Measurements from ENCODE around the gene FGF2.

FGF2 gene

DNA sequence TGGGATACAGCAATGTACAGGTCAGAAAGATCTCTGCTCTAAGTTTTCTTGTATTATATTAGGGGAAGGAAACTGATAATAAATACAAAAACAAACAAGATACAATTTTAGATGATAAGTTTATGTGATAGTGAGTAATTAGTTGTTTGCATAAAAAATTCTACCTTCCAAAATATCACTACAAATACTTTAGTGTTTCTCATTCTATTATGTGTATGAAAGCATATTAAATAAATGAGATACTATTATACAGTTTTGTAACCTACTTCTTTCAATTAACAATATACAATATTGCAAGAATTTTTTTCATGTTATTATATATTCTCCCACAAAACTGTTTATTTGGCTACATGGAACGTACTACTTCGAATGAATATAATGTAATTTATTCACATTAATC lies 4.2 kb upstream of the FGF2 start:
- H3K27me3 ChIP-seq (ENCODE audit: control insufficient read depth, insufficient read depth, low read length) = no peaks in the 10 kb centered on the region
- TF ChIP-seq CTCF (IDR thresholded peaks at IDR 0.05) = no peak
- no peak overlapping the region for H3K4me3 ChIP-seq (ENCODE audit: low read depth, low read length)
- H3K27ac ChIP-seq = no peak overlapping the region
- H3K79me2 ChIP-seq = no peaks in the 10 kb centered on the region
- H3K4me2 ChIP-seq (ENCODE audit: low read length) = no peak overlapping the region
- no peak overlapping the region for H2AFZ ChIP-seq
- no peaks in the 10 kb centered on the region for H3K36me3 ChIP-seq (ENCODE audit: control insufficient read depth, insufficient read depth, low read length)
- no peak overlapping the region for H3K9ac ChIP-seq
- no peaks in the 10 kb centered on the region for H3K4me1 ChIP-seq
- no peaks in the 10 kb centered on the region for H3K9me3 ChIP-seq (ENCODE audit: control insufficient read depth, low read length)

- Histone ChIP-seq H3K9me3 (ENCODE audit: control insufficient read depth, low read length) (no peaks in the 10 kb centered on the region), H3K27ac (no peak overlapping the region), H3K4me3 (ENCODE audit: low read depth, low read length) (no peak overlapping the region), H3K9ac (no peak overlapping the region), H3K4me1 (no peaks in the 10 kb centered on the region), H2AFZ (no peak overlapping the region), H3K79me2 (no peaks in the 10 kb centered on the region), H3K4me2 (ENCODE audit: low read length) (no peak overlapping the region), H3K36me3 (ENCODE audit: control insufficient read depth, insufficient read depth, low read length) (no peaks in the 10 kb centered on the region), H3K27me3 (ENCODE audit: control insufficient read depth, insufficient read depth, low read length) (no peaks in the 10 kb centered on the region)
- TF ChIP-seq CTCF (IDR thresholded peaks at IDR 0.05) = no peak
These were observed 3.2 kb upstream of the FGF2 start for GRCh38 chr4:122823476-122823875.

DNA sequence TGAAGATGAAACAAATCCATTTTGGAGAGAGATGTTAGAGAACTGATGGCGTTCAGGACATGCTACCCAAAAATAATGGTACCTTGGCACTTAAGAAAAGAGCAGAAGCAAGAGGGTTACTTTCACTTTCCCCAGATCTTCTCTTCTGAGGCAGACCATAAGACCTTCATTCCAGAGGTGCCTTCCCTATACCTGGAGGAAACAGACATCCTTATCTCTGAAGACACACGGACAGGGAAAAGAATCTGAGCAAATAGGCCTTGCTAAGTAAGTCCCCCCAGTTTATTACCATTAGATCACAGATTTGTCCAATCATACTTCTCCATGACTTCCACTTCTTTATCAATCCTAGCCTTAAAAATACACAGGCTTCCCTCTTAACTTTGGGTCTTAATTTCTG lies 2.0 kb upstream of the FGF2 start:
- no peaks in the 10 kb centered on the region for H3K27me3 ChIP-seq (ENCODE audit: control insufficient read depth, insufficient read depth, low read length)
- H3K27ac ChIP-seq = no peak overlapping the region
- no peak overlapping the region for H2AFZ ChIP-seq
- no peaks in the 10 kb centered on the region for H3K4me1 ChIP-seq
- H3K4me3 ChIP-seq (ENCODE audit: low read depth, low read length) = no peak overlapping the region
- no peak overlapping the region for H3K4me2 ChIP-seq (ENCODE audit: low read length)
- H3K79me2 ChIP-seq = no peaks in the 10 kb centered on the region
- no peaks in the 10 kb centered on the region for H3K36me3 ChIP-seq (ENCODE audit: control insufficient read depth, insufficient read depth, low read length)
- no peak for TF ChIP-seq CTCF (IDR thresholded peaks at IDR 0.05)
- no peak overlapping the region for H3K9ac ChIP-seq
- H3K9me3 ChIP-seq (ENCODE audit: control insufficient read depth, low read length) = no peaks in the 10 kb centered on the region

DNA sequence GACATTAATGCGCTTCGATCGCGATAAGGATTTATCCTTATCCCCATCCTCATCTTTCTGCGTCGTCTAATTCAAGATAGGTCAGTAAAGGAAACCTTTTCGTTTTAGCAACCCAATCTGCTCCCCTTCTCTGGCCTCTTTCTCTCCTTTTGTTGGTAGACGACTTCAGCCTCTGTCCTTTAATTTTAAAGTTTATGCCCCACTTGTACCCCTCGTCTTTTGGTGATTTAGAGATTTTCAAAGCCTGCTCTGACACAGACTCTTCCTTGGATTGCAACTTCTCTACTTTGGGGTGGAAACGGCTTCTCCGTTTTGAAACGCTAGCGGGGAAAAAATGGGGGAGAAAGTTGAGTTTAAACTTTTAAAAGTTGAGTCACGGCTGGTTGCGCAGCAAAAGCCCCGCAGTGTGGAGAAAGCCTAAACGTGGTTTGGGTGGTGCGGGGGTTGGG lies 528 bp upstream of the FGF2 start:
- no peak for TF ChIP-seq CTCF (IDR thresholded peaks at IDR 0.05)
- no peaks in the 10 kb centered on the region for H3K36me3 ChIP-seq (ENCODE audit: control insufficient read depth, insufficient read depth, low read length)
- H3K4me3 ChIP-seq (ENCODE audit: low read depth, low read length) = peak overlapping the region; percentile 38
- H3K79me2 ChIP-seq = no peaks in the 10 kb centered on the region
- H3K4me1 ChIP-seq = no peaks in the 10 kb centered on the region
- peak overlapping the region; percentile 83 for H2AFZ ChIP-seq
- no peak overlapping the region for H3K9ac ChIP-seq
- H3K27me3 ChIP-seq (ENCODE audit: control insufficient read depth, insufficient read depth, low read length) = no peaks in the 10 kb centered on the region
- peak overlapping the region; percentile 62 for H3K4me2 ChIP-seq (ENCODE audit: low read length)
- no peaks in the 10 kb centered on the region for H3K9me3 ChIP-seq (ENCODE audit: control insufficient read depth, low read length)
- no peak overlapping the region for H3K27ac ChIP-seq

- Histone ChIP-seq H3K36me3 (ENCODE audit: control insufficient read depth, insufficient read depth, low read length) (no peaks in the 10 kb centered on the region), H3K9ac (no peak overlapping the region), H3K27me3 (ENCODE audit: control insufficient read depth, insufficient read depth, low read length) (no peaks in the 10 kb centered on the region), H3K27ac (no peak overlapping the region), H3K4me1 (no peaks in the 10 kb centered on the region), H3K9me3 (ENCODE audit: control insufficient read depth, low read length) (no peaks in the 10 kb centered on the region), H3K4me2 (ENCODE audit: low read length) (peak overlapping the region; percentile 87), H3K79me2 (no peaks in the 10 kb centered on the region), H2AFZ (peak overlapping the region; percentile 78), H3K4me3 (ENCODE audit: low read depth, low read length) (peak overlapping the region; percentile 61)
- no peak for TF ChIP-seq CTCF (IDR thresholded peaks at IDR 0.05)
These were observed 737 bp downstream of the FGF2 start for GRCh38 chr4:122827258-122827878.

All from parathyroid adenoma (tissue), 2 donors.